PC-3 (cell line): ENCODE data around the gene IL18BP. TPM values are rescaled to one million over a fixed set of nuclear protein-coding genes. Genes with fewer than 3 reads are reported as not detected.

Experiments
- ATAC-seq: fragments of 200-7000 bp; cut with Tn5 transposase; 2 replicates; pipeline ENCODE4 v1.9.1; 2020; ENCODE audit warnings: mild to moderate bottlenecking, moderate library complexity
- BruUV-seq: library from RNA; stranded (reverse); fragments of 400-500 nt; replicated peaks from 2 replicates; lab custom pipeline; 2021; lab: Mats Ljungman, UMichigan
- CTCF ChIA-PET: fragments of 300-600 bp; sonication (Branson Sonifier 250); formaldehyde crosslinking; loops from one replicate; lab custom pipeline; 2022; ENCODE audit warnings: antibody characterized with exemption; lab: Charles Lee
- POLR2A ChIA-PET: fragments of 300-600 bp; sonication (Branson Sonifier 250); formaldehyde crosslinking; loops from one replicate; lab custom pipeline; 2022; ENCODE audit warnings: antibody characterized with exemption; ENCODE audit not compliant: unreplicated experiment; lab: Charles Lee
- DNase-seq: peaks from one replicate; pipeline ENCODE4 v3.0.0-alpha.2; 2015
- H2AFZ ChIP-seq: fragments of 300-600 bp; sonication (generic); 2 replicates; pipeline ENCODE4 v1.6.0; 2016; ENCODE audit warnings: antibody characterized with exemption, low read length
- H3F3A ChIP-seq: fragments of 300-600 bp; sonication (generic); one replicate; pipeline ENCODE4 v1.6.0; 2017; ENCODE audit warnings: antibody characterized with exemption, low read length, control low read depth, mild to moderate bottlenecking; ENCODE audit not compliant: unreplicated experiment
- H3K27ac ChIP-seq: fragments of 300-600 bp; sonication (generic); 2 replicates; pipeline ENCODE4 v1.5.1; 2016; ENCODE audit warnings: mild to moderate bottlenecking, low read length
- H3K27me3 ChIP-seq: fragments of 300-600 bp; sonication (generic); 2 replicates; pipeline ENCODE4 v1.6.1; 2016; ENCODE audit warnings: low read length, mixed read lengths
- H3K36me3 ChIP-seq: fragments of 300-600 bp; sonication (generic); 2 replicates; pipeline ENCODE4 v1.6.1; 2016; ENCODE audit warnings: low read depth, mixed run types, low read length, mixed read lengths
- H3K4me1 ChIP-seq: fragments of 300-600 bp; sonication (generic); 2 replicates; pipeline ENCODE4 v1.5.1; 2016; ENCODE audit warnings: low read length; ENCODE audit not compliant: insufficient read depth
- H3K4me2 ChIP-seq: fragments of 300-600 bp; sonication (generic); 2 replicates; pipeline ENCODE4 v1.6.0; 2016; ENCODE audit warnings: low read length
- H3K4me3 ChIP-seq: fragments of 300-600 bp; sonication (generic); 2 replicates; pipeline ENCODE4 v1.5.1; 2016; ENCODE audit warnings: mild to moderate bottlenecking, low read length, mixed read lengths
- H3K79me2 ChIP-seq: fragments of 300-600 bp; sonication (generic); 2 replicates; pipeline ENCODE4 v1.6.1; 2017; ENCODE audit warnings: low read length, mixed read lengths
- H3K9ac ChIP-seq: fragments of 300-600 bp; sonication (generic); 2 replicates; pipeline ENCODE4 v1.6.0; 2016; ENCODE audit warnings: mild to moderate bottlenecking, low read length
- H3K9me2 ChIP-seq: fragments of 300-600 bp; sonication (generic); replicated peaks from 2 replicates; pipeline ENCODE4 v1.6.1; 2016; ENCODE audit warnings: mixed run types, low read length, mixed read lengths
- H3K9me3 ChIP-seq: fragments of 300-600 bp; sonication (generic); 2 replicates; pipeline ENCODE4 v1.6.1; 2016; ENCODE audit warnings: low read length, mixed read lengths
- H4K20me1 ChIP-seq: fragments of 300-600 bp; sonication (generic); 2 replicates; pipeline ENCODE4 v1.6.1; 2016; ENCODE audit warnings: low read length, mixed read lengths
- EZH2 ChIP-seq: fragments of 300-600 bp; sonication (generic); IDR thresholded peaks from one replicate; pipeline ENCODE4 v1.6.1; 2017; ENCODE audit warnings: antibody characterized with exemption, mild to moderate bottlenecking, low read length; ENCODE audit not compliant: unreplicated experiment
- EZH2phosphoT487 ChIP-seq: fragments of 300-600 bp; sonication (generic); IDR thresholded peaks from 2 replicates; pipeline ENCODE4 v1.6.1; 2018; ENCODE audit warnings: mild to moderate bottlenecking, antibody characterized with exemption, low read length, borderline replicate concordance
- intact Hi-C: fragments of 100-400 bp; cut with micrococcal nuclease; formaldehyde crosslinking; loops from 2 replicates; pipeline ENCODE4 v1.9.0; 2023
- total RNA-seq: library from RNA; depleted of rRNA; stranded (reverse); fragments of >200 nt; gene quantifications from 2 replicates; pipeline ENCODE4 v1.2.3, GENCODE V29; 2014
- TF ChIP-seq, protein P1 (sequence below): fragments of 300-600 bp; sonication (generic); conservative IDR thresholded peaks from 2 replicates; pipeline ENCODE4 v1.5.1; 2017; ENCODE audit warnings: antibody characterized with exemption, low read depth, mild to moderate bottlenecking, low read length

IL18BP gene
- total RNA-seq, 1 experiment from 2014 or later, result 7.2 TPM

DNA sequence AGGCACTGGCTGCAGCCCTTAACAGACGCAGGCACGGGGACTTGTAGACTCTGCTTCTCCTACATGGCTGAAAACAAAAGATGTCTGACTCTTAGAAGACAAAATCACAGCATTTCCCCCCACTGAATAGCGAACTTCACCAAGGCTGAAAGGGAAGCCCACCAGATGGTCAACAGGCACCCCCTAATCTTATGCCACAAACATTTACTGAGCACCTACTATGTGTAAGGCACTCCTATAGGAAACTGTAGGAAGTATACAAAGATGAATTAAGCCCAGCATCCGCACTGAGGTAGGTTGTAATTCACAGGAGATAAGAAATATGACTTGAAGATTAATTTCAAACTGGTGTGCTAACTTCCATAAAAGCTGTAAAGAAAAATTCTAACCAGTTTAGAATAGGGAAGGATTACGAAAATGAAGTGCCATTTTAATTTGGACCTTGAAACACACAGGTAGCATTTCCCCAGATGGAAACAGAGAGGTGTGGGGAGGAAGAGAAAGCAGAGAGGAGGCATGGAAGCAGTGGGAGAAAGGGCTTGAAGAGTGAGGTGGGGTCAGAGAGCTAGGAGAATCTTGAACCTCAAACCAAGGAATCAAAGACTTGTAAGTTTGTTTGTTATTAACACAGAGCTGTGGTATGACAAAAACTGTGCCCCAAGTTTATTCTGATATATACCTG lies 43.5 kb downstream of the IL18BP start:
- POLR2A ChIA-PET, result no interaction called here
- BruUV-seq, result TSS peak; percentile 88

DNA sequence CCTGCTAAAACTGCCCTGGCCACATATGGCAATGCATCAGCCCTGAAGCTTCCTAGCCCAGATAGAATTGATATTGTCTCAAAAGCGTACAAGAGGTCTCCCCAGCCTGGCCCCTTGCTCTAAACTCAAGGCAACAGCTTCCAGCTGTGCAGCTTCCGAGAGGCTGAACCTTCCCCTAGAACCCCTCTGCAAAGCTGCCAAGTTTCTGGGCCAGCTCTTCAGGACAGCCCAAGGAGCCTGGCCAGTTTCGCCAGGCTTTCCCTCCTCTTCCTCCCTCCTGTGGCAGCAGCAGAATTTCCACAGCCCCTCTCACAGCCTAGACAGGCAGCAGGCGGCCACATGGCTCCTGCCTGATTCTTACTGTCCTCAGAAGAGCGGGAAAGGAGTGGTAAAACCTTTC lies 47.1 kb downstream of the IL18BP start:
- Histone ChIP-seq H3K27me3 (no peaks in the 10 kb centered on the region), H4K20me1 (no peaks in the 10 kb centered on the region), H2AFZ (no peak overlapping the region), H3K27ac (no peak overlapping the region), H3K4me2 (no peak overlapping the region), H3F3A (no peaks in the 10 kb centered on the region), H3K9me2 (no peaks in the 10 kb centered on the region), H3K36me3 (peaks cover 16% of the 10 kb centered on the region; the same call in 1 of the 2 replicates), H3K4me1 (peaks cover 21% of the 10 kb centered on the region), H3K9ac (no peak overlapping the region), H3K4me3 (no peak overlapping the region), H3K9me3 (no peaks in the 10 kb centered on the region), H3K79me2 (peaks cover 48% of the 10 kb centered on the region)
- CTCF ChIA-PET, result no interaction called here
- intact Hi-C loops, result no loop called here
- DNase-seq, result no peak
- no TSS peak for BruUV-seq
- TF ChIP-seq, protein P1, sequence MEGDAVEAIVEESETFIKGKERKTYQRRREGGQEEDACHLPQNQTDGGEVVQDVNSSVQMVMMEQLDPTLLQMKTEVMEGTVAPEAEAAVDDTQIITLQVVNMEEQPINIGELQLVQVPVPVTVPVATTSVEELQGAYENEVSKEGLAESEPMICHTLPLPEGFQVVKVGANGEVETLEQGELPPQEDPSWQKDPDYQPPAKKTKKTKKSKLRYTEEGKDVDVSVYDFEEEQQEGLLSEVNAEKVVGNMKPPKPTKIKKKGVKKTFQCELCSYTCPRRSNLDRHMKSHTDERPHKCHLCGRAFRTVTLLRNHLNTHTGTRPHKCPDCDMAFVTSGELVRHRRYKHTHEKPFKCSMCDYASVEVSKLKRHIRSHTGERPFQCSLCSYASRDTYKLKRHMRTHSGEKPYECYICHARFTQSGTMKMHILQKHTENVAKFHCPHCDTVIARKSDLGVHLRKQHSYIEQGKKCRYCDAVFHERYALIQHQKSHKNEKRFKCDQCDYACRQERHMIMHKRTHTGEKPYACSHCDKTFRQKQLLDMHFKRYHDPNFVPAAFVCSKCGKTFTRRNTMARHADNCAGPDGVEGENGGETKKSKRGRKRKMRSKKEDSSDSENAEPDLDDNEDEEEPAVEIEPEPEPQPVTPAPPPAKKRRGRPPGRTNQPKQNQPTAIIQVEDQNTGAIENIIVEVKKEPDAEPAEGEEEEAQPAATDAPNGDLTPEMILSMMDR, result no peak
- TF ChIP-seq EZH2 (no peak), EZH2phosphoT487 (no peak)
- POLR2A ChIA-PET, result no interaction called here
- ATAC-seq, result no peak

More for the DNA sequence above, 43.5 kb downstream of the IL18BP start:
- no peak for DNase-seq
- intact Hi-C loops, result no loop called here
- Histone ChIP-seq H3F3A (no peaks in the 10 kb centered on the region), H3K4me1 (peaks cover 42% of the 10 kb centered on the region), H3K27ac (peak overlapping the region; percentile 83), H3K9me2 (no peaks in the 10 kb centered on the region), H2AFZ (peak overlapping the region; percentile 79), H3K9ac (peak overlapping the region; percentile 80), H3K9me3 (no peaks in the 10 kb centered on the region), H4K20me1 (0 out of 2 replicates have a peak, but pooled peaks cover 8% of the 10 kb centered on the region), H3K27me3 (no peaks in the 10 kb centered on the region), H3K36me3 (peaks cover 6% of the 10 kb centered on the region; the same call in 1 of the 2 replicates), H3K79me2 (peaks cover 68% of the 10 kb centered on the region), H3K4me3 (peak overlapping the region; percentile 67), H3K4me2 (peak overlapping the region; percentile 92)
- TF ChIP-seq, protein P1, result no peak
- no peak for TF ChIP-seq EZH2phosphoT487
- no peak for TF ChIP-seq EZH2
- CTCF ChIA-PET, result no interaction called here
- no peak for ATAC-seq
